ENCODE measurements around the gene CCDC171. TPM values are rescaled to one million over a fixed set of nuclear protein-coding genes. Genes with fewer than 3 reads are reported as not detected.

CCDC171 gene
- total and polyA plus RNA-seq, 10 of the 15 experiments (the other 5 are each of a cell fraction or from before 2014, with no cell fraction given): 1.00 to 7.2 (median 2.8) TPM

- SMC1A ChIA-PET (ENCODE audit: uncharacterized antibody, unreplicated experiment): no interaction called here
- H3K27me3 ChIP-seq (replicated peaks in 1 of 2; ENCODE audit: control insufficient read depth in 2 of 2, insufficient read depth in 2 of 2, low read length in 1 of 2): no peaks in the 10 kb centered on the region
- no peak overlapping the region for H2AFZ ChIP-seq (ENCODE audit: control insufficient read depth, low read depth, low read length)
- H4K20me1 ChIP-seq (ENCODE audit: control insufficient read depth, insufficient read depth): no peaks in the 10 kb centered on the region
- no peaks in the 10 kb centered on the region for H3K4me1 ChIP-seq (ENCODE audit: control insufficient read depth, insufficient read depth, low read length)
- no peak overlapping the region for H3K4me3 ChIP-seq
- ATAC-seq (no peak), DNase-seq (ENCODE audit: low read depth, low spot score) (no peak), FAIRE-seq (no peak)
- no peaks in the 10 kb centered on the region for H3K9me3 ChIP-seq (replicated peaks; ENCODE audit: control insufficient read depth, insufficient read depth, low read length)
- H3K27ac ChIP-seq (ENCODE audit: control insufficient read depth, insufficient read depth): no peak overlapping the region
- H3K36me3 ChIP-seq (ENCODE audit: control insufficient read depth in 2 of 2, insufficient read depth in 2 of 2, low read length in 1 of 2): no peaks in the 10 kb centered on the region
- no peak overlapping the region for H3K9ac ChIP-seq (ENCODE audit: control insufficient read depth, insufficient read depth, low read length)
- no peaks in the 10 kb centered on the region for H3K79me2 ChIP-seq (ENCODE audit: control insufficient read depth, insufficient read depth, low read length)
- no TSS peak for BruUV-seq (replicated peaks)
- no peak overlapping the region for H3K4me2 ChIP-seq (ENCODE audit: control insufficient read depth, insufficient read depth)
- TF ChIP-seq, protein P1, sequence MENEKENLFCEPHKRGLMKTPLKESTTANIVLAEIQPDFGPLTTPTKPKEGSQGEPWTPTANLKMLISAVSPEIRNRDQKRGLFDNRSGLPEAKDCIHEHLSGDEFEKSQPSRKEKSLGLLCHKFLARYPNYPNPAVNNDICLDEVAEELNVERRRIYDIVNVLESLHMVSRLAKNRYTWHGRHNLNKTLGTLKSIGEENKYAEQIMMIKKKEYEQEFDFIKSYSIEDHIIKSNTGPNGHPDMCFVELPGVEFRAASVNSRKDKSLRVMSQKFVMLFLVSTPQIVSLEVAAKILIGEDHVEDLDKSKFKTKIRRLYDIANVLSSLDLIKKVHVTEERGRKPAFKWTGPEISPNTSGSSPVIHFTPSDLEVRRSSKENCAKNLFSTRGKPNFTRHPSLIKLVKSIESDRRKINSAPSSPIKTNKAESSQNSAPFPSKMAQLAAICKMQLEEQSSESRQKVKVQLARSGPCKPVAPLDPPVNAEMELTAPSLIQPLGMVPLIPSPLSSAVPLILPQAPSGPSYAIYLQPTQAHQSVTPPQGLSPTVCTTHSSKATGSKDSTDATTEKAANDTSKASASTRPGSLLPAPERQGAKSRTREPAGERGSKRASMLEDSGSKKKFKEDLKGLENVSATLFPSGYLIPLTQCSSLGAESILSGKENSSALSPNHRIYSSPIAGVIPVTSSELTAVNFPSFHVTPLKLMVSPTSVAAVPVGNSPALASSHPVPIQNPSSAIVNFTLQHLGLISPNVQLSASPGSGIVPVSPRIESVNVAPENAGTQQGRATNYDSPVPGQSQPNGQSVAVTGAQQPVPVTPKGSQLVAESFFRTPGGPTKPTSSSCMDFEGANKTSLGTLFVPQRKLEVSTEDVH (IDR thresholded peaks at IDR 0.05; ENCODE audit: low read depth, partially characterized antibody): no peak
- TF ChIP-seq POLR2AphosphoS2 (IDR thresholded peaks at IDR 0.05; ENCODE audit: low read depth, low read length): no peak
- TF ChIP-seq MLLT1 (IDR thresholded peaks at IDR 0.05): no peak
- no peak for TF ChIP-seq ASH2L (IDR thresholded peaks at IDR 0.05; ENCODE audit: borderline replicate concordance, low read depth)
- no peak for TF ChIP-seq CREB1 (IDR thresholded peaks at IDR 0.05; ENCODE audit: low read depth)
- no peak for TF ChIP-seq CBX3 (IDR thresholded peaks at IDR 0.05; ENCODE audit: borderline replicate concordance, low read depth)
- no peak for TF ChIP-seq ZNF687 (IDR thresholded peaks at IDR 0.05)
- no peak for TF ChIP-seq ZNF24 (IDR thresholded peaks at IDR 0.05)
- no peak for TF ChIP-seq KDM1A (IDR thresholded peaks at IDR 0.05; ENCODE audit: borderline replicate concordance)
- no peak for TF ChIP-seq ZSCAN29 (IDR thresholded peaks at IDR 0.05)
- no peak for TF ChIP-seq TCF12 (IDR thresholded peaks at IDR 0.05; ENCODE audit: low read depth, low read length)
- TF ChIP-seq USF2 (IDR thresholded peaks at IDR 0.05; ENCODE audit: borderline replicate concordance, low read depth, low read length): no peak
- in situ Hi-C loops (cut with MboI): no loop called here
- RAD21 ChIA-PET (ENCODE audit: unreplicated experiment): no interaction called here
- CTCF ChIA-PET: no interaction called here
- POLR2A ChIA-PET: no interaction called here
- intact Hi-C loops (cut with micrococcal nuclease; ENCODE audit: unreplicated experiment): no loop called here
Measured at GRCh38 chr9:15755660-15756059, 202.8 kb downstream of the CCDC171 start.

Data from GM12878 (cell line).